Activated naive CD8-positive, alpha-beta T cell treated with anti-CD3 and anti-CD28 coated beads, Interleukin-2, amount 50 U/mL, for 16 hours (primary cell): Measurements from ENCODE around the gene CD44.
A peak's percentile ranks its signal among the peaks of the same experiment; 100 is the strongest.

ENCODE experiments used
- DNase-seq: peaks from one replicate; pipeline ENCODE4 v3.0.0-alpha.2; 2020; ENCODE audit warnings: low read depth, low spot score

Gene CD44

DNA sequence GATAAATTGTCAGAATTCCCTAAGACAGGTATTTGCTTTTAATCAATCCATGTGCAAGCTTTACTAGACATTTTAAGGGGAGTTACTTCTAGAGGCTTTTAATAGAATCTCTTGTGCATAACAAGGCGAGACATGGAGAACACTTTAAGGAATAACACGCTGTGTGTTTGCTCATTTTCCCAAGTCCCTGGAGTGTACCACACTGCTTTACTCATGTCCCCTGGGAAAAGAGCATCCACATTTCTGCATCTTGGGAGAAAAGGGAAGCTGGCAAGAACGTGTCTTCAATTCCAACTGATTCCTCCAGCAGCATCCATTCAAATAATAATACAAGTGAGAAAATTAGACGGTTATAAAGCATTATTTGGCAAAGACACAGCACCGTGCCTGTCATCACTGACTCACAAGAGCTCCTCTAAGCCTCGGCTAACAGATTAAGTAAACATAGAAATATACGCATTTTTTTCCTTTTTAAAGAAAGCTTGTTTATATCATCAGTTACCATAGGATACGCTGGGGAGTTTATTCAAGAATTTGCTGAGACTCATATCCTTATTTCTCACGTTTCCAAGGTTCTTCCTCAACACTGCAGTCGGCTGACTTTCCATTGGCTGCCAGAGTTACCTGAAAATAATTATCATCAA, 121.5 kb downstream of the CD44 start:
- no peak for DNase-seq

DNA sequence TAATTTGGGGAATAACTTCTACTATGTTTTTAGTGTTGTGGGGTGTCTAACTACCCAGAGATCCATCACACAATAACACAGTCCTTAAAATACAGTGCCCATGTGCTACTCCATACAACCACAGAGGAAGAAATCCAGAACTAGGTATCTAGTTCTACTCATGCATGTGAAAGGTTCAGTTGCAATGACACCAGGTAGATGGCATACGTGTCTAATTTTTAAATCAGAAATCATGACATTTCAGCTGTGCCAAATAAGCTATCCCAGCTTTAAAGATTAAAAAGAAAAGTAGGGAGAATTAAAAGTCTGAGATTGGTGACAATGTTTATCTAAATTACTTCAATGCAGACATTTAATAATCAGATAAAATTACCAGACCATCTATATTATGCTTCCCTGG, 122.2 kb downstream of the CD44 start:
- no peak for DNase-seq

DNA sequence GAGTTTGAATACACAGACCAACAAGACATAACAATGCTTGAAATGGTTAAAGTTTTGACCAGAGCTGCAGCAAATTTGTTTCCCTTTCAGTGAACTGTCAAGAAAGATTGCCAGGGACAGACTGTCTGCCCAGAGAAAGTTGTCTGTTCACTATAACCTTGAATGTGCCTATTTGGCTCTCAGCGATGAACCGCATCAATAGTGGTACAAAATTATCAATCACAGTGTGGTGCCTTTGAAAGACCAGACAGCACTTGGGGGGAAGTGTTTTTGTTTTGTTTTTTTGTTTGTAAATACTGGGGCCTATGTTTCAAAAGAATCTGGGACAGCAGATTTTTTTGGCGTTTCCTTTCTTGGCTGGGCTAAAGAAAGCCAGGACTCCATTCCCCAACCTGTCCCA, 123.1 kb downstream of the CD44 start:
- no peak for DNase-seq

DNA sequence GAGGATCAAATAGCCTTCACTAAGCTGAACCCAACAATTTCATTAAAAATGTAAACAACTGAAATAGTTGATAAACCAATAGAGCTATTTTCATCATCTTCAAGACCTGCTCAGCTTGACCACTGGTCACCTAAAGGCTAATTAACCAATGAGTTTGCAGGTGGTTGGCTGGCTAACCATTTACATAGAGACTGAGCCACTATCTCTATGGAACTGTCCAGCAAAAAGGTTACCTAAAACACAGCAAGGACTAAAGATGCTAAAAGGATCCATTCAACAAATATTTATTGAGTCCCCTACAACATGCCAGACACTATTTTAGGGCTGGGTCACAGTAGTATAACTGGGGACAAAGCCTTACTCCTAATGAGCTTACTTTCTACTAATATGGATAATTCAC, 123.8 kb downstream of the CD44 start:
- no peak for DNase-seq

DNA sequence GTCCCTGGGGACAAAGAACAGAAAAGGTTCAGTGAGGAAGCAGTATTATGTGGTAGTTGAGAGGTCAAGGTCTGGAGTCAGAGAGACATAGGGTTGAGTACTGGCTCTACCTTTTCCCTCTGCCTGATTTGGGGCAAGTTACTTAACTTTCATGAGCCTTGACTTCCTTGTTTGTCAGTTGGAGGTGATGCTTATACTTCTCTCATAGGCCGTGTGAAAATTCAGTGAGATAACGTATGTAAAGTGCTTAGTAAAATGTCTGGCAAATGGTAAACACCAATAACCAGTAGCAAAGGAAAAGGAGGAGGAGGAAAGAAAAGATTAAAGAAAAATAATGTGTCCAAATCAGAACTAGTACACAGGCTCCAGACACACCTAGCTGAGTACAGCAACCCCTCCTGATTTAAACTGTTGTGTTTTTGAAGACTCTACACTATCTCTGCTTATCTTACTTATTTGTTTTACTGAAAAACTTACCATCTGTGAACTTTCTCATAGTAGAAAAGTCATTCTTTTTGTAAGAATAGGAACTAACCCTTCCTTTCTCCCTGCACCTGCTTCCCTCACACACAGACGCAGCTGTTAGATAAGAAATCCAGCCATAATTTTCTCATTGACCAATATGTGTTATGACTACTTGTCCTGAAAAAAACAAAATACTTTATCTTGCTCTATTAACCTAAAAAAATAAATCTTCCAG, 126.9 kb downstream of the CD44 start:
- DNase-seq = no peak

DNA sequence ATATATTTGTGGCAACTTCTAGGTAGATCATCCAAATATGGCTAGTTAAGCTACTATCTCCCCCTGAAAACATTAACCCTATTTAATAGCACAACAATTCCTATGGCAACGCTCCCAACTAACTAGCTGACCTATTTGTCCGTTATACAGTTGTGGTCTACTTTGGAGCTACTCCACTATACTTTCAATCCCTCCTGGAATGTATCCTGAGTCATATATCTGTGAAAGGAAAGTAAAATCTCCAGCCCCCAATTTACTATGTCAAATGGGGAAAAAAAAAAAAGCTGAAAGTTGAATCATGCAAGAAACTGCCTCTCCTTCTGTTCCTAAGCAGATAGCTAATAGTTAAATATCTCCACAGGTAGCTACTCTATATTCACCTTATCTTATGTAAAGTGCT, 128.5 kb downstream of the CD44 start:
- no peak for DNase-seq

DNA sequence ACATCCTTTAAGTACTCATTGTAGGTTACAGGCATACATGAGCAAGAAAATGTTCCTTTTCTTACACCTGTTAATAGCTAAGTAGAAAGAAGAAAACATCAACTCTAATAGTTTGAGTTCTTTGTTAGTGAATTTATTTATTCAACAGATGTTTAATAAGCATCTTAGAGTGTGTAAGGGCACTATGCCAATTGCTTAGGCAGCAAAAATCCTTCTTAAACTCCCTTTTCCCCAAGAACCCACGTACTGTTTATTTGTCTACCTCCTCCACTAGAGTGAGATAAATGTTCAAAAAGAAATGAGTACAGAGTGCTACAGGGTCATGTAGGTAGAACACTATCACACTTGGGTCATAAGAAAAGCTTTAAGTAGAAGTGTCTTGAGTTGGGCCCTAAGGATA, 131.4 kb downstream of the CD44 start:
- no peak for DNase-seq

DNA sequence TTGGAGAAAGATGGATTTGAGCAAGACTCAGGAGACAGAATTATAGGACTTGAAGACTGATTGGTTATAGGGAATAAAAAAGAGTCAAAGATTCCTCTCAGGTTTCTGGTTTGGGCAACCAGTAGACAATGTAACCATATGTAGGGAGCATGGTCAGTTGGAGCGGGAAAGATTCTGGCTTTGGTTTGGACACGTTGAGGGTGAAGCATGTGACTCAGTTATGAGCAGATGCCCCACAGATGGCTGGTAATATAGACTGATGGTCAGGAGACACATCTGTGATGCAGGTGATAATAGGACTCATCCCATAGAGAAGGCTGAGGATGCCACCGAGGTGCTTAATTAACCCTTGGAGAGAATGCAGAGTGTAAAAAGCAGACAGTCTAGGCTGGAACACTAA, 132.1 kb downstream of the CD44 start:
- DNase-seq = no peak

DNA sequence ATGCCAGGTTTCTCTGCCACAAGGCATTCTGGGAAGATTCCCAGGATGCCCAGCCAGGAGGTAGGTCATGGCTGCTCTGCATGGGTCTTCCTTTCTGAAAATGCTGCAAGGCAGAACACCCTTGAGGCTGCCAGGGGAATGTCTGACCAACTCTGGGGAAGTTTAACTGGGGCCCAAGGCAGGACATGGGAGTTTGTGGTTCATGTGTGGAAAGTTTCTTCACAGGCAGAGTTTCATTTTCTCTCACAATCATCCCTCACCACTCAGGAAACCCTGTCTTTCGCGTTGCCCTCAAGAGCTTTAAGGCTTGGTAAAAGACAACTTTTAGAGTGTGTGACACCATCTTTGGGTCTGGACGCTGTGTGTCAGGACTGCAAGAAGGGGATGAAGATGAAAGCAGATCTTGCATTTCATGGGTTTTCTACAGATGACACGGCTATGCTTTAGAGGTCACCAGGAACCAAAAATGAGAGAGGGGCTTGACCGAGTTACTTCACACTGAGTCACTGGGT, 133.5 kb downstream of the CD44 start:
- DNase-seq = peak; percentile 7

DNA sequence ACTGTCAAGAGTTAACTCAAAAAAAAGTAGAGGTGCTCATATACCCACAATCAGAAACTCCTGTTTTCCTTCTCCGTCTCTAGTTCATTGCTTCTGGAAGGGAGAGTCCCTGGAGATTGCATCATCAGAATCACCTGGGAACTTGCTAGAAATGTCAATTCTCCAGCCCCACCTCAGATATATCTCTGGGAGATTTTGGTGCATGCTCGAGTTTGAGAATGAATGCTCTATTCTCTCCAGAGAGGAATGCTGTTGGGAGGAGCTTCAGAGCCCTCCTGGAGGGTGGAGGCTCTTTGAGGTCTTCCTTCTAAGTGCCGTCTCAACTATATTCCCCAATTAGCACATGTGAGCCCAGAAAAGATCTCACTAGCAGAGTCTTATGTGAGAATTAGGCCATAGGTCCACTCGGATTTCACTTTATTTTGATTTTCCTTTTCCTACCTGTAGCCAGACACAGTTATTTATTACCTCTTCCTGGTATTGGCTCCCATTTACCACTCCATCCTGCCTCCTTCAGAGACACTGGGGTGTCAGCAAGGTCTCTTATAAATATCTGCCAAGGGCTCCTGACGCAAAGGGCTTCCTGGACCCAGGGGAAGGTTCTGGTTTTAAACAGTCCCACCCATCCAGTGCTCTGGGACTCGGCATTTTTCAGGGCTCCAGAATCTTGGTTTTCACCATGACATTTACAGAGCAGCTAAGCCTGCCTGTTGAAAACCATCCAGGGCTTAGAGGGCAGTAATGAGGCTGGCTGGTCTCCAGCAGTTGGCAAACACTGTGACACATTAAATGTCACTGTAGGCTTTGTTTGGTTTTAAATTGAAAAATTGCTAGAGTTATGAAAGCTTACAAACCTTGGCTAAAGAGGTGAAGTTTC, 136.2 kb downstream of the CD44 start:
- no peak for DNase-seq

DNA sequence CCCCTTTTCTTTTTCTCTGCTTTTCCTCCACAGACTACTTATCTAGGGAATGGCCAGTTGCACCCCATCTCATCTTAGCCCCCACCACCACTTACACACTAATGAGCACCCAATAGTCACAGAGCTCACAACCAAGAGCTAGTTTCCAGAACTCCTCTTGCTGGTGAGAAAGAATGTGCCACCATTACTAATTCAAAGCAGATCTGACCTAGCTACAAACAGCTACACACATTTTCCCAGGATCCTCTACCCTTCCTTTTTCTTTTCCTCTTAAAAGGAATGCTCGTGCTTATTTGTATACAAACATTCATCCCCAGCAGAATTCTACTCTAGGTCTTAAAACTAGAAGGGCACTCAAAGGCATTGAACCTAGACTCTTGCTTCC, 136.8 kb downstream of the CD44 start:
- DNase-seq = no peak

DNA sequence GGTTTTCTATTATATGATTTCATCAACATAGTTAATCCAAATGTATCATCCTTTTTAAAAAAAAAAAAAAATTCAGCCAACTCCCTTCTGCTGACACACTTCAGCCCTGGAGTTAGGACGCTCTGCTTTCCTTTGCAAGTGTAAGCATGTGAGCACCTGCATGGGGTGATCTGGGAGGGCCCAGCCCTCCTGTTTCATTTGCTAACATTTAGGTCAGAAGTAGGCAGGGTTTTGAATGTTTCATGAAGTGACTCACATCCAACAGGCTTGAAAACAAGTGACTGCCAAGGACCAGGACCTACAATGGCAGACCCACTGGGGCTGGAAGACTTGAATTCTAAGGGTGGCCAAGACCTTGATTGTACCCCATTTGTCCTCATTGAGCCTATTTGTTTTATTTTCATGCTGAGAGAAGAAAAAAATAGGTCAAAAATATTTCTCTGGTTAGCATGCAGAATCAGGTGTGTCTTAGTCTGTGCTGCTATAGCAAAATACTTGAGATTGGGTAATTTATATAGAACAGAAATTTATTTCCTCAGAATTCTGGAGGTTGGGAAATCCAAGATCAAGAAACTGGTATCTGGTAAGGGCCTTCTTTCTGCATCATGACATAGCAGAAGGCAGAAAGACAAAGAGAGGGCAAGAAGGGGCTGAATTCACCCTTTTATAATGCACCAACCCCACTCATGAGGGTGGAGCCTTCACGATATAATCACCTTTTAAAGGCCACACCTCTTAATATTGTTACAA, 137.6 kb downstream of the CD44 start:
- no peak for DNase-seq

DNA sequence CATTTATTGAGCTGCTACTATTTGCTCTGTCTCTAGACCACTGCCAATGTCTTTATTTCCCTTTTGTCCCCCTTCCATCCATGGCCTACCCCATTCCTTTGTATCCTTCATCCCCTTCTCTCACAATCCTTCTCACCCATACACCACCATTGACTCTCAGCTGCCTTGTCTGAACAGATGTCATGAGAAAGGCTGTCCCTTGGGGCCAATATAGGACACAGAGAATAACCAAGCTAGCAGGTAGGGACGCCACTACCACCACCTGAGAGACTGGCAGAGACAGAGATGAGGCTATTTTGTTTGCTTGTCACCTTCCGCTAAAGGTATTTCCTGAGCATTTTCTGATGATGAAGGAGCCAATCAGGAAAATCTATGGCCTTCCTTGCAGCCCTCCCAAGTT, 138.9 kb downstream of the CD44 start:
- DNase-seq = no peak

DNA sequence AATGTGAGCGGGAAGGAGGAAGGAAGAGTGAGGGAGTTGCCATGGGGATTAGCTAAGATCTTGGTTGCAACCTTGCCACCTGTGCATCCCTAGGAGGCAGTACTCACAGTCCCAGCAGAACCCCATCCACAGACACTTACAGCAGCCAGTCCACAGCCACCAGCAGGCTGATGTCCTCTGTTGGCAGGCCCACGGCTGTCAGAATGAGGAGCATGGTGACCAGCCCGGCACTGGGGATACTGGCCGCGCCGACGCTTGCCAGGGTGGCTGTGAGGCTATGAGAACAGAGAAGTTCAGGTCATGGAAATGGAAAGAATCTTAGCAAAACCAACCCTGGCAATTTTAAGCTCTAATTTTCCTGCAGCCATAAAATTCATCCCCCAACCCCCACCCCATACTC, 141.8 kb downstream of the CD44 start:
- DNase-seq = no peak

DNA sequence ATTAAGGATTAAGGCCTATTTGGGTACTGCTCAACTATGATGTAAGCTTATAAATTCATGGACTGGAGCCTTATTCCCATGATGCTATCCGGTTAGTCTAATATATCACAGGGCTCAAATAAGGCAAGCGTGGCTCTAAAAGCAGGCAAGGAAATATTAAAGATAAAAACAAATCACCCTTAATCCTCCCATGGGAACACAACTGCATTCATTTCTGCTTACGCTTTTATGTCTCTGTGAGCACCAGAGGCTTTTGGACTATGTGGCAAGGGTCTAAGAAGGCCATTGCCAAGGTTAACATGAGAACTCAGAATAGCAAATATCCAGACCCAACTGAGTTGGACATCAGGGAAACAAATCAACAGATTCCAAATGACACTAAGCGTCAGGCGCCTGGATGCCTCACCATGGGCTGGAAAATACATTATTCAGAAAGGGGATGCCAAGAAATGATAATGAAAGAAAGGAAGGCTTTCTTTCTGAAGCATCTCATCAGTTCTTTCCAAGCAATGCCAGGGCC, 142.3 kb downstream of the CD44 start:
- no peak for DNase-seq
